SK-N-SH (cell line): ENCODE measurements around the gene SLC23A3. TPM values are rescaled to one million over a fixed set of nuclear protein-coding genes. Genes with fewer than 3 reads are reported as not detected.
A peak's percentile ranks its signal among the peaks of the same experiment; 100 is the strongest.

Experiments used
- CTCF ChIA-PET: fragments of 300-600, 350-600 bp; formaldehyde crosslinking; extraction: SDS; loops from one replicate; lab custom pipeline; 2021; lab: Yijun Ruan, JAX
- POLR2A ChIA-PET: fragments of 350-600 bp; sonication (Branson Sonifier 250); formaldehyde crosslinking; extraction: SDS; loops from one replicate; lab custom pipeline; 2020; ENCODE audit warnings: antibody characterized with exemption, inconsistent platforms; lab: Yijun Ruan, JAX
- DNase-seq: peaks from one replicate; pipeline ENCODE4 v3.0.0; 2012
- H2AFZ ChIP-seq: fragments of 200-600 bp; sonication (generic); 2 replicates; pipeline ENCODE4 v1.8.1; 2016; ENCODE audit warnings: antibody characterized with exemption, mild to moderate bottlenecking, low read depth
- H3F3A ChIP-seq: fragments of 200-600 bp; sonication (generic); replicated peaks from 2 replicates; pipeline ENCODE3; 2016; ENCODE audit warnings: antibody characterized with exemption, mild to moderate bottlenecking; ENCODE audit not compliant: insufficient read depth
- H3K27ac ChIP-seq, 2 experiments: fragments of 200-500 bp in 1 of 2; fragments of 200-600 bp in 1 of 2; sonication (Bioruptor generic) in 1 of 2; sonication (generic), shearing (Covaris generic) in 1 of 2; 2 replicates each; pipeline versions ENCODE4 v1.5.1 to v1.6.1; 2014 to 2016; ENCODE audit warnings: low read depth in 2 of 2, inconsistent platforms in 1 of 2, low read length in 1 of 2, mild to moderate bottlenecking in 1 of 2, mixed read lengths in 1 of 2
- H3K27me3 ChIP-seq: fragments of 200-600 bp; sonication (generic), shearing (Covaris generic); 2 replicates; pipeline ENCODE4 v1.6.1; 2016; ENCODE audit warnings: mixed run types; ENCODE audit not compliant: insufficient read depth
- H3K36me3 ChIP-seq, 2 experiments: fragments of 200-500 bp in 1 of 2; fragments of 200-600 bp in 1 of 2; sonication (Bioruptor generic) in 1 of 2; sonication (generic) in 1 of 2; replicated peaks in 1 of 2; 2 replicates each; pipeline versions ENCODE3 to v1.5.1; 2014 to 2016; ENCODE audit warnings: low read length in 1 of 2, mild to moderate bottlenecking in 1 of 2; ENCODE audit not compliant: insufficient read depth in 2 of 2, control insufficient read depth in 1 of 2
- H3K4me1 ChIP-seq, 2 experiments: fragments of 200-500 bp in 1 of 2; fragments of 200-600 bp in 1 of 2; sonication (Bioruptor generic) in 1 of 2; sonication (generic), shearing (Covaris generic) in 1 of 2; 2 replicates each; pipeline versions ENCODE4 v1.5.1 to v1.6.1; 2014 to 2016; ENCODE audit warnings: low read depth in 1 of 2, low read length in 1 of 2, mixed run types in 1 of 2; ENCODE audit not compliant: insufficient read depth in 2 of 2, control insufficient read depth in 1 of 2
- H3K4me2 ChIP-seq: fragments of 200-600 bp; sonication (generic), shearing (Covaris generic); 2 replicates; pipeline ENCODE4 v1.6.1; 2017; ENCODE audit warnings: mixed run types
- H3K4me3 ChIP-seq, 2 experiments: fragments of 200-500 bp in 1 of 2; fragments of 200-600 bp in 1 of 2; sonication (Bioruptor generic) in 1 of 2; sonication (generic), shearing (Covaris generic) in 1 of 2; 2 replicates each; pipeline versions ENCODE4 v1.5.1 to v1.8.1; 2014 to 2016; ENCODE audit warnings: low read depth in 2 of 2, inconsistent platforms in 1 of 2, low read length in 1 of 2, mild to moderate bottlenecking in 1 of 2, mixed read lengths in 1 of 2, moderate library complexity in 1 of 2
- H3K79me2 ChIP-seq: fragments of 200-600 bp; sonication (generic); 2 replicates; pipeline ENCODE4 v1.8.1; 2017; ENCODE audit warnings: mild to moderate bottlenecking; ENCODE audit not compliant: insufficient read depth
- H3K9ac ChIP-seq: fragments of 200-600 bp; sonication (generic); 2 replicates; pipeline ENCODE4 v1.6.1; 2017; ENCODE audit warnings: mixed run types
- H3K9me2 ChIP-seq: fragments of 200-600 bp; sonication (generic); 2 replicates; pipeline ENCODE4 v1.6.1; 2017; ENCODE audit warnings: mixed run types
- H3K9me3 ChIP-seq: fragments of 200-600 bp; sonication (generic); 2 replicates; pipeline ENCODE4 v1.6.1; 2017; ENCODE audit warnings: mixed run types, mild to moderate bottlenecking, moderate library complexity
- H4K20me1 ChIP-seq: fragments of 200-600 bp; sonication (generic); 2 replicates; pipeline ENCODE4 v1.6.1; 2017; ENCODE audit warnings: mild to moderate bottlenecking, mixed run types; ENCODE audit not compliant: insufficient read depth
- ELF1 ChIP-seq: IDR thresholded peaks from 2 replicates; pipeline ENCODE4 v1.4.0; 2012
- EZH2phosphoT487 ChIP-seq: fragments of 200-600 bp; sonication (generic); IDR thresholded peaks from 2 replicates; pipeline ENCODE4 v1.6.1; 2017; ENCODE audit warnings: low read depth, mixed run types, mild to moderate bottlenecking, antibody characterized with exemption, moderate library complexity, borderline replicate concordance
- FOSL2 ChIP-seq: IDR thresholded peaks from 2 replicates; pipeline ENCODE4 v1.4.0; 2012; ENCODE audit warnings: low read depth, mild to moderate bottlenecking, moderate library complexity, borderline replicate concordance
- FOXM1 ChIP-seq: IDR thresholded peaks from 2 replicates; pipeline ENCODE4 v1.4.0; 2012; ENCODE audit warnings: low read depth, mild to moderate bottlenecking
- GATA2 ChIP-seq: sonication (generic); formaldehyde crosslinking; IDR thresholded peaks from 2 replicates; pipeline ENCODE4 v1.5.0; 2020; ENCODE audit warnings: mild to moderate bottlenecking, missing genetic modification reagents
- JUND ChIP-seq: IDR thresholded peaks from 2 replicates; pipeline ENCODE4 v1.4.0; 2012
- MAX ChIP-seq: IDR thresholded peaks from 2 replicates; pipeline ENCODE4 v1.4.0; 2012; ENCODE audit warnings: low read depth
- MEF2A ChIP-seq: IDR thresholded peaks from 2 replicates; pipeline ENCODE4 v1.4.0; 2012; ENCODE audit warnings: low read depth, borderline replicate concordance
- MXI1 ChIP-seq: IDR thresholded peaks from 2 replicates; pipeline ENCODE4 v1.6.1; 2012; ENCODE audit warnings: mild to moderate bottlenecking, low read depth, low read length, improper control_type of control experiment
- NFIC ChIP-seq: IDR thresholded peaks from 2 replicates; pipeline ENCODE4 v1.4.0; 2012; ENCODE audit warnings: borderline replicate concordance
- NRF1 ChIP-seq: IDR thresholded peaks from 2 replicates; pipeline ENCODE4 v1.6.1; 2012; ENCODE audit warnings: low read depth, mild to moderate bottlenecking, low read length
- PBX3 ChIP-seq: IDR thresholded peaks from 2 replicates; pipeline ENCODE4; 2012
- POLR2AphosphoS5 ChIP-seq: IDR thresholded peaks from 2 replicates; pipeline ENCODE4 v1.6.1; 2012; ENCODE audit warnings: low read depth, low read length
- RAD21 ChIP-seq: IDR thresholded peaks from 2 replicates; pipeline ENCODE4 v1.6.1; 2012; ENCODE audit warnings: mild to moderate bottlenecking, low read length
- REST ChIP-seq: IDR thresholded peaks from 2 replicates; pipeline ENCODE4 v1.6.1; 2012; ENCODE audit warnings: mild to moderate bottlenecking, low read depth, low read length, moderate library complexity
- RFX5 ChIP-seq: IDR thresholded peaks from 2 replicates; pipeline ENCODE4 v1.6.1; 2012; ENCODE audit warnings: mild to moderate bottlenecking, improper control_type of control experiment, low read length
- SIN3A ChIP-seq: IDR thresholded peaks from 2 replicates; pipeline ENCODE4 v1.6.1; 2012; ENCODE audit warnings: low read depth, mild to moderate bottlenecking, low read length, moderate library complexity, borderline replicate concordance
- TAF1 ChIP-seq: IDR thresholded peaks from 2 replicates; pipeline ENCODE4 v1.6.1; 2012; ENCODE audit warnings: low read depth, mild to moderate bottlenecking, low read length, moderate library complexity, borderline replicate concordance
- TCF12 ChIP-seq: IDR thresholded peaks from 2 replicates; pipeline ENCODE4 v1.4.0; 2012
- TEAD4 ChIP-seq: IDR thresholded peaks from 2 replicates; pipeline ENCODE4 v1.4.0; 2012; ENCODE audit warnings: mild to moderate bottlenecking, borderline replicate concordance; ENCODE audit not compliant: insufficient read depth
- USF1 ChIP-seq: IDR thresholded peaks from 2 replicates; pipeline ENCODE4 v1.4.0; 2012; ENCODE audit warnings: low read depth, borderline replicate concordance
- WGBS: methylation state at CpG from one replicate; pipeline ENCODE4 v1.1.6; 2017; ENCODE audit warnings: low lambda C conversion rate; 5-methylcytosine and 5-hydroxymethylcytosine counted together
- polyA plus RNA-seq, 3 experiments: library from polyadenylated mRNA; depleted of rRNA; stranded (reverse); fragments of >200 nt; gene quantifications; 2 replicates each; pipeline ENCODE4 v1.2.3, GENCODE V29; 2012

SLC23A3 gene
- polyA plus RNA-seq, 1 of the 3 experiments (the other 2 are of a cell fraction): 2.1 TPM

GRCh38 chr2:219218732-219219701 lies 49.2 kb upstream of the SLC23A3 start, which contains the start of gene ABCB6 (continued):
- TF ChIP-seq PBX3: no peak
- no peak for TF ChIP-seq JUND
- TF ChIP-seq NRF1: peak; percentile 46
- peak; percentile 93 for TF ChIP-seq MXI1
- no peak for TF ChIP-seq RAD21
- TF ChIP-seq EZH2phosphoT487: no peak

- CTCF ChIA-PET: interaction anchor here (0.8 to 4.7 kb wide), 11 partner anchors 11 to 222 kb away, joined by 3 to 26 read pairs (median 5); partner anchors contain the start of genes ANKZF1, ATG9A, DNAJB2 and NHEJ1
- WGBS: 0% methylated on average over 11 of the region's 37 CpGs
- Histone ChIP-seq H3K36me3 (peaks cover 18 to 52% of the 10 kb centered on the region in 2 experiments), H3K9ac (peak overlapping the region; percentile 70), H3K4me3 (peak overlapping the region; percentile 60 to 70), H3K4me1 (peaks cover 5 to 30% of the 10 kb centered on the region in 2 experiments; a peak in 3 of 4 replicates), H3K79me2 (no peaks in the 10 kb centered on the region), H3K27ac (peak overlapping the region; percentile 87 to 99), H3K4me2 (peak overlapping the region; percentile 100), H2AFZ (peak overlapping the region; percentile 56; the same call in 1 of the 2 replicates), H3K9me2 (no peaks in the 10 kb centered on the region), H3K9me3 (no peaks in the 10 kb centered on the region), H3F3A (peaks cover 27% of the 10 kb centered on the region), H3K27me3 (no peaks in the 10 kb centered on the region), H4K20me1 (no peaks in the 10 kb centered on the region)
- peak; percentile 85 for DNase-seq
- POLR2A ChIA-PET: interaction anchor here (0.9 to 4.0 kb wide), 9 partner anchors 11 to 234 kb away, joined by 3 to 52 read pairs (median 6); partner anchors contain the start of genes ANKZF1, ATG9A, CNPPD1 and DNAJB2
- no peak for TF ChIP-seq TEAD4
- TF ChIP-seq PBX3: no peak
- peak; percentile 93 for TF ChIP-seq REST
- no peak for TF ChIP-seq ELF1
- TF ChIP-seq MEF2A: no peak
- TF ChIP-seq GATA2 (CRISPR knock-in tag): no peak
- no peak for TF ChIP-seq FOSL2
- 0 out of 2 replicates have a peak, but pooled peaks have one; percentile 3 for TF ChIP-seq NFIC
- no peak for TF ChIP-seq RAD21
- 0 out of 2 replicates have a peak, but pooled peaks have one; percentile 65 for TF ChIP-seq MAX
- no peak for TF ChIP-seq SIN3A
- no peak for TF ChIP-seq TCF12
- TF ChIP-seq TAF1: 0 out of 2 replicates have a peak, but pooled peaks have one; percentile 21
- TF ChIP-seq RFX5: no peak
- TF ChIP-seq FOXM1: no peak
- TF ChIP-seq POLR2AphosphoS5: no peak
- no peak for TF ChIP-seq USF1
Measured at GRCh38 chr2:219218217-219218731, 48.4 kb upstream of the SLC23A3 start.
